Nephron (organoid): ENCODE results near the gene SDR42E1.

Experiments used
- H3K27ac Mint-ChIP-seq, 3 experiments: 2 replicates each; pipeline ENCODE4 v1.8.0; 2020; ENCODE audit warnings: mixed read lengths in 3 of 3, mild to moderate bottlenecking in 2 of 3, moderate library complexity in 1 of 3
- H3K27me3 Mint-ChIP-seq: 2 replicates; pipeline ENCODE4 v1.8.0; 2021; ENCODE audit warnings: low read depth, mild to moderate bottlenecking, moderate library complexity, mixed read lengths
- H3K36me3 Mint-ChIP-seq: 2 replicates; pipeline ENCODE4 v1.8.0; 2020; ENCODE audit warnings: low read depth, mixed read lengths
- H3K4me1 Mint-ChIP-seq: 2 replicates; pipeline ENCODE4 v1.8.0; 2020; ENCODE audit warnings: mixed read lengths
- H3K4me3 Mint-ChIP-seq, 3 experiments: 2 replicates each; pipeline ENCODE4 v1.8.0; 2020; ENCODE audit warnings: mild to moderate bottlenecking in 3 of 3, mixed read lengths in 3 of 3, moderate library complexity in 2 of 3
- H3K9me3 Mint-ChIP-seq: 2 replicates; pipeline ENCODE4 v1.8.0; 2020; ENCODE audit warnings: mixed read lengths
- TF ChIP-seq, protein P1 (sequence below), 3 experiments: fragments of 200-600 bp; sonication (generic); IDR thresholded peaks; one replicate each; pipeline ENCODE4 v1.5.0; 2021; ENCODE audit warnings: antibody characterized with exemption in 3 of 3; ENCODE audit not compliant: unreplicated experiment in 3 of 3

Gene SDR42E1

DNA sequence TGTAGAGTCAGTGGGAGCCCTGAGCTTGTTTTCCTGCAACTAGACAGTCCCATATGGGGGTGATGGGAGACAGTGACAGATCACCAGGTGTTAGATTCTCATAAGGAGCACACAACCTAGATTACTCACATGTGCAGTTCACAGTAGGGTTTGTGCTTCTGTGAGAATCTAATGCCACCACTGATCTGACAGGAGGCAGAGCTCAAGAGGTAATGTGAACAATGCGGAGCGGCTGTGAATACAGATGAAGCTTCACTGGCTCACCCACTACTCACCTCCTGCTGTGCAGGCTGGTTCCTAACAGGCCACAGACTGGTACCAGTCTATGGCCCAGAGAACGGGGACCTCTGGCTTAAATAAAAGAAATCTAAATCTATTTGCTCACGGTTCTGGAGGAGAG lies 13.6 kb upstream of the SDR42E1 start:
- Mint-ChIP-seq H3K27ac (no peak overlapping the region), H3K9me3 (peaks cover 13% of the 10 kb centered on the region), H3K4me3 (no peak overlapping the region), H3K36me3 (no peaks in the 10 kb centered on the region), H3K4me1 (no peaks in the 10 kb centered on the region), H3K27me3 (peaks cover 6% of the 10 kb centered on the region)
- TF ChIP-seq, protein P1, sequence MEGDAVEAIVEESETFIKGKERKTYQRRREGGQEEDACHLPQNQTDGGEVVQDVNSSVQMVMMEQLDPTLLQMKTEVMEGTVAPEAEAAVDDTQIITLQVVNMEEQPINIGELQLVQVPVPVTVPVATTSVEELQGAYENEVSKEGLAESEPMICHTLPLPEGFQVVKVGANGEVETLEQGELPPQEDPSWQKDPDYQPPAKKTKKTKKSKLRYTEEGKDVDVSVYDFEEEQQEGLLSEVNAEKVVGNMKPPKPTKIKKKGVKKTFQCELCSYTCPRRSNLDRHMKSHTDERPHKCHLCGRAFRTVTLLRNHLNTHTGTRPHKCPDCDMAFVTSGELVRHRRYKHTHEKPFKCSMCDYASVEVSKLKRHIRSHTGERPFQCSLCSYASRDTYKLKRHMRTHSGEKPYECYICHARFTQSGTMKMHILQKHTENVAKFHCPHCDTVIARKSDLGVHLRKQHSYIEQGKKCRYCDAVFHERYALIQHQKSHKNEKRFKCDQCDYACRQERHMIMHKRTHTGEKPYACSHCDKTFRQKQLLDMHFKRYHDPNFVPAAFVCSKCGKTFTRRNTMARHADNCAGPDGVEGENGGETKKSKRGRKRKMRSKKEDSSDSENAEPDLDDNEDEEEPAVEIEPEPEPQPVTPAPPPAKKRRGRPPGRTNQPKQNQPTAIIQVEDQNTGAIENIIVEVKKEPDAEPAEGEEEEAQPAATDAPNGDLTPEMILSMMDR (IDR thresholded peaks at IDR 0.05; ENCODE audit: unreplicated experiment in 3 of 3): no peak

DNA sequence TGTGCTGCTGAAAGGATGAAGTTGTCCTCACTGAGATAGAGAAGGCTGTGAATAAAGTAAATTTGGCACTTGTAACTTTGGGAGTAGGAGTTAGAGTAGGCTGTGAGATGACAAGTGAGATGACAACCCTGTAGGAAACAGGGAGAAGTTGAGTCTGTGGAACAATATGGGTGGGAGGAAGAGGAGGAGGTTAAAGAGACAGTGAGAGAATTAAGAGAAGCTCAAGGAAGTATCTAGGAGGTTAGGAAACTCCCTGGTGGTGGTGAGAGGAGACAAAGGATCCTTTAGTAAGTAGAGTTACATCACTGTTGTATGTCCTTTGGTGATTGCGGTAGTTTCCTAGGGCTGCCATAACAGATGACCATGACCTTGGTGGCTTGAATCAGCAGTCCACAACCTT lies 13.0 kb upstream of the SDR42E1 start:
- H3K27me3 Mint-ChIP-seq: peaks cover 10% of the 10 kb centered on the region
- TF ChIP-seq, protein P1 (IDR thresholded peaks at IDR 0.05; ENCODE audit: unreplicated experiment in 3 of 3): no peak
- H3K36me3 Mint-ChIP-seq: no peaks in the 10 kb centered on the region
- no peak overlapping the region for H3K27ac Mint-ChIP-seq
- no peaks in the 10 kb centered on the region for H3K4me1 Mint-ChIP-seq
- H3K4me3 Mint-ChIP-seq: no peak overlapping the region
- peaks cover 13% of the 10 kb centered on the region for H3K9me3 Mint-ChIP-seq

DNA sequence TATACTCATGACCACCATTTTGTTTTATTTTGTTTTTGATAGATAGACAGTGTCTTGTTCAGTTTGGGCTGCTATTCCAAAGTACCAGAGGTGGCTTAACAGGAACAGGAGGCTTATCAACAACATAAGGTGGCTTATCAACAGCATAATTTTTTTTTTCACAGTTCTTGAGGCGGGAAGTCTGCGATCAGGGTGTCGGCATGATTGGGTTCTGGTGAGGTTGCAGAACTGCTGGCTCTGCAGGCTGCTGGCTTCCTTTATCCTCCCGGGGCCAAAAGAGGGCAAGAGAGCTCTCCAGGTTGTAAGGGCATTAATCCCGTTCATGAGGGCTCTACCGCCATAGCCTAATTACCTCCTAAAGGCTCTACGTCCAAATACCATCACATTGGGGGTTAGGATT lies 11.9 kb upstream of the SDR42E1 start:
- H3K36me3 Mint-ChIP-seq: no peaks in the 10 kb centered on the region
- H3K27ac Mint-ChIP-seq: no peak overlapping the region
- H3K4me3 Mint-ChIP-seq: no peak overlapping the region
- peaks cover 10% of the 10 kb centered on the region for H3K27me3 Mint-ChIP-seq
- no peaks in the 10 kb centered on the region for H3K4me1 Mint-ChIP-seq
- TF ChIP-seq, protein P1 (IDR thresholded peaks at IDR 0.05; ENCODE audit: unreplicated experiment in 3 of 3): no peak
- peaks cover 13% of the 10 kb centered on the region for H3K9me3 Mint-ChIP-seq

DNA sequence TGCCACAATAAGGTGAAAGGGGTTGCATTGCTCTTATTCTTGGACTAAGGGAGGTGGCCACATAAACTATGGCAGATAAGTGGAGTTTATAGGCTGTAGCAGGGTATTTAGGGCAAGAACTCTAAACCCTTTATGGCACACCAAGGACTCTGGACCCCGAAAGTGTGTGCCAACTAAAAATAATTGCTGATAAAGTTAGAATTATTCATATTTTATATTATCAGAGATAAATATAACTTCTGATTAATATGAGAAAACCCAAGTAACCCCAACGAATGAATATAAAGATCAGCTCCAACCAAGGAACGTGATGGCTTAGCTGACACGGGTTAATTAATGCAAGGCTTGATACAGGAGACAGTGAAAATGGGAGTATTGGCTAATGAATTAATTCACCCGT lies 8.8 kb upstream of the SDR42E1 start:
- Mint-ChIP-seq H3K27me3 (peaks cover 10% of the 10 kb centered on the region), H3K4me1 (no peaks in the 10 kb centered on the region), H3K9me3 (peaks cover 20% of the 10 kb centered on the region), H3K4me3 (no peak overlapping the region), H3K36me3 (no peaks in the 10 kb centered on the region), H3K27ac (no peak overlapping the region)
- TF ChIP-seq, protein P1 (IDR thresholded peaks at IDR 0.05; ENCODE audit: unreplicated experiment in 3 of 3): no peak

DNA sequence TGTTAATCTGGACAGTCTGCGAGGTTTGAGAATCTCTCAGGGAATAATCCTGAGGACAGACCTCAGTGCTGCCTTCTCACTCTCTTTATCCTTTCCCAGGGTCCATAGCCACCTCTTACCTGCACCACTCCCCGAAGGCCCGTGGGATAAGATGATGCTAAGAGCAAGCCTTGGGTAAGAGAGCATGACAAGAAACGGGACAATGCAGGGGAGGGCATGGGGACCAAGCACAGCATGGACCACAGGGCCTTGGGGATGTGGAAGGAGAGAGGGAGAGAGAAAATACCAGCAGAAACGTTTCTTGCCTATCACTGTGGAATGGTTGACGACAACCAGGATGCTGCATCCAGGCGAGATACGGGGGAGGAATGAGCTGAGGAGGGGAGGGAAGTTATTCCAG lies 8.3 kb upstream of the SDR42E1 start:
- Mint-ChIP-seq H3K36me3 (no peaks in the 10 kb centered on the region), H3K9me3 (peaks cover 21% of the 10 kb centered on the region), H3K27me3 (peaks cover 10% of the 10 kb centered on the region), H3K4me3 (no peak overlapping the region), H3K27ac (no peak overlapping the region), H3K4me1 (no peaks in the 10 kb centered on the region)
- TF ChIP-seq, protein P1 (IDR thresholded peaks at IDR 0.05; ENCODE audit: unreplicated experiment in 3 of 3): no peak

DNA sequence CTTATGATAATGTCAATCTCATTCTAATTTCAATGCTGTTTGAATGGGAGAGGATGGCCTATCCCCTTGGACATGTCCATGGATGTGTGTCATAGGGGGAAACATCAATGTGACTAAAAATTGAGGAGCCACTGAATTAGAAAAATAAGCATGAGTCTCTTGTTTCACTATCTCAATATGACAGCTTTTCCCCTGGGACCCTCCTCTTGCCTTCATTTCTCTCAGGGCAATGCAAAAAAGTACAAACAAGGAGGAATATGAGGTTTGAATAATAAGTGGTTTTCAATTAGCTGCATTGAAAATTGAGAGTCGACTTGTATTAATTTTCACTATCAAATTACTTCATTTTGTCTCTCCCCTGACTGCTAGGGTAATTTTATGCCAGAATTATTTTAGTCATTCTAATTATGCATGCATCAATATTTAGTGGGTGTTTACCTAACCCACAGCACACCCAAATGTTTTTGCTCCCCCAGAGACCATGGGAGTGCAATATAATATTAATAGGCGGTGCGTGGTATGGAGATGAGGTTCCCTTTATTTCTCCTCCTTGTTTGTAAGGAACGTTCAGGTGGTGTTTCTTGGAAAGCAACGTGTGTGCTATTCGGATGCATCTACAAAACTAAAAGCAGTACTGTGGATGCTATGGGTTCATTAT lies 6.8 kb upstream of the SDR42E1 start:
- no peak overlapping the region for H3K27ac Mint-ChIP-seq
- peaks cover 5% of the 10 kb centered on the region for H3K27me3 Mint-ChIP-seq
- TF ChIP-seq, protein P1 (IDR thresholded peaks at IDR 0.05; ENCODE audit: unreplicated experiment in 3 of 3): no peak
- H3K4me3 Mint-ChIP-seq: no peak overlapping the region
- peaks cover 12% of the 10 kb centered on the region for H3K9me3 Mint-ChIP-seq
- H3K36me3 Mint-ChIP-seq: no peaks in the 10 kb centered on the region
- H3K4me1 Mint-ChIP-seq: no peaks in the 10 kb centered on the region
